Thoracic aorta (tissue), 2 donors: ENCODE measurements around the gene C10orf67. TPM values are rescaled to one million over a fixed set of nuclear protein-coding genes. Genes with fewer than 3 reads are reported as not detected.

Experiments
- ATAC-seq: fragments of 150-250 bp; one replicate; pipeline ENCODE4 v1.8.0; 2017; ENCODE audit warnings: low read depth; ENCODE audit not compliant: insufficient number of reproducible peaks, low FRiP score
- DNase-seq: peaks from one replicate; pipeline ENCODE4 v3.0.0-alpha.2; 2020; ENCODE audit warnings: low spot score
- H3K27ac ChIP-seq, 2 donors: fragments of 200-600 bp; sonication (generic); 1 replicate in 1 of 2; 2 replicates in 1 of 2; pipeline ENCODE4 v1.5.1; 2016; ENCODE audit warnings: mild to moderate bottlenecking in 2 of 2, moderate library complexity in 2 of 2
- H3K27me3 ChIP-seq: fragments of 200-600 bp; sonication (generic); replicated peaks from 2 replicates; pipeline ENCODE4 v1.6.0; 2016; ENCODE audit warnings: mild to moderate bottlenecking; ENCODE audit not compliant: insufficient read depth
- H3K36me3 ChIP-seq: fragments of 200-600 bp; sonication (generic); one replicate; pipeline ENCODE4 v1.5.1; 2016
- H3K4me1 ChIP-seq, 2 donors: fragments of 200-600 bp; sonication (generic); 1 replicate in 1 of 2; 2 replicates in 1 of 2; pipeline versions ENCODE4 v1.5.1 to v1.6.0; 2016; ENCODE audit warnings: low read depth in 2 of 2, mild to moderate bottlenecking in 1 of 2; ENCODE audit not compliant: control insufficient read depth in 1 of 2
- H3K4me3 ChIP-seq: fragments of 200-600 bp; sonication (generic); 2 replicates; pipeline ENCODE4 v1.5.1; 2016; ENCODE audit warnings: mild to moderate bottlenecking
- H3K9me3 ChIP-seq: fragments of 200-600 bp; sonication (generic); 2 replicates; pipeline ENCODE4 v1.5.1; 2016
- CTCF ChIP-seq: fragments of 200-600 bp; sonication (generic); IDR thresholded peaks from one replicate; pipeline ENCODE4 v1.5.1; 2019; ENCODE audit warnings: antibody characterized with exemption
- total RNA-seq, 2 donors: library from RNA; depleted of rRNA; stranded (reverse); fragments of >200 nt; gene quantifications; one replicate each; pipeline versions ENCODE4 v1.1.0 to v1.2.3, GENCODE V29; 2016

C10orf67 gene
- total RNA-seq, 2 donors from 2014 or later = not detected

GRCh38 chr10:23331567-23332301 lies 12.9 kb downstream of the C10orf67 start:
- Histone ChIP-seq H3K4me3 (no peak overlapping the region), H3K9me3 (no peaks in the 10 kb centered on the region), H3K27me3 (no peaks in the 10 kb centered on the region), H3K27ac (no peak overlapping the region), H3K4me1 (no peaks in the 10 kb centered on the region), H3K36me3 (no peaks in the 10 kb centered on the region)
- no peak for TF ChIP-seq CTCF
- DNase-seq (no peak), ATAC-seq (no peak)

DNA sequence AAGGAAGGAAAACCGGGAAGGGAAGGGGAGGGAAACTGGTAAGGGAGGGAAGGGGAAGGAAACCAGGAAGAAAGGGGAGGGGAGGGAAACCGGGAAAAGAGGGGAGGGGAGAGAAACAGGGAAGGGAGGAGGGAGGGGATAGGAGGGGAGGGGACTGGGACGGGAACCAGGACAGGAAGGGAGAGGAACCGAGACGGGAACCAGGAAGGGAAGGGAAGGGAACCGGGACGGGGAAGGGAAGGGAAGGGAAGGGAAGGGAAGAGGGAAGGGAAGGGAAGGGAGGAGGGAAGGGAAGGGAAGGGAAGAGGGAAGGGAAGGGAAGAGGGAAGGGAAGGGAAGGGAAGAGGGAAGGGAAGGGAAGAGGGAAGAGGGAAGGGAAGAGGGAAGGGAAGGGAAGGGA lies 13.6 kb downstream of the C10orf67 start:
- Histone ChIP-seq H3K27me3 (no peaks in the 10 kb centered on the region), H3K4me1 (no peaks in the 10 kb centered on the region), H3K27ac (no peak overlapping the region), H3K9me3 (no peaks in the 10 kb centered on the region), H3K4me3 (no peak overlapping the region), H3K36me3 (no peaks in the 10 kb centered on the region)
- no peak for TF ChIP-seq CTCF
- DNase-seq = no peak
- ATAC-seq = no peak

DNA sequence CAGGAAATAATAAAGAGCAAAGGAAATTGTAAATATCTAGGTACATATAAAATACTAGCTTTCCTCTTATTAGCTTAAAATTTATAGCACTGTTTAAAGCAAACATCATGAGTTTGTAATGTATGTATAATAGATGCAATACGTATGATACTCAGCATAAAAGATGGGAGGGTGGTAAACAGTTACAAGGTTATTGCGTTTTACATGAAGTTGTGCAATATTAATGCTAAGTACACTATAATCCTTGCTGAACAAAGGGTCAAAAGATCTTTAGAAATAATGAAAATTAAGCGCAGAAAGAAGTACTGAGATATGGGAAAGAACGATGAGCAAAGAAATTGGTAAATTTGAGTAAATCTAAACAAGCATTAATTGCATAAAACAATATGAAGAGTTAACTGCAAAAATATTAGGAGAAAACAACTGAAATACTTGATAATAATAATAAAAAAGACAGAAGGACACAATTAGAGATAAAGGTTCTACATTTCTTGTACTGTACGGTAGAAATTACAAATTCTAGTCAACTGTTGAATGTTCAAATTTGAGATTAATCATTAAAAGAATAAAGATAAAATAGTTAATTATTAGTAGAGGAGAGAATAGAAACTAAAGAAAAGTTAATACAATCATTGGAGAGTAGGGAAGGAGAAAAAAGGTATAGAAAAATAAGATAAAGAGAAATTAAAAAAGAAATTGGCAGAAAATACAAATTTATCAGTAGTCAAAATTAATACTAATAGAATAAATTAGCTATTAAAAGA lies 17.9 kb downstream of the C10orf67 start:
- H3K4me1 ChIP-seq = no peaks in the 10 kb centered on the region
- no peak overlapping the region for H3K4me3 ChIP-seq
- H3K36me3 ChIP-seq = no peaks in the 10 kb centered on the region
- no peak for TF ChIP-seq CTCF
- no peaks in the 10 kb centered on the region for H3K27me3 ChIP-seq
- H3K9me3 ChIP-seq = no peaks in the 10 kb centered on the region
- no peak for ATAC-seq
- no peak overlapping the region for H3K27ac ChIP-seq
- DNase-seq = no peak

GRCh38 chr10:23325132-23325531 lies 19.5 kb downstream of the C10orf67 start:
- no peaks in the 10 kb centered on the region for H3K36me3 ChIP-seq
- no peak for ATAC-seq

More at GRCh38 chr10:23325132-23325531, 19.5 kb downstream of the C10orf67 start:
- Histone ChIP-seq H3K27me3 (no peaks in the 10 kb centered on the region), H3K9me3 (no peaks in the 10 kb centered on the region), H3K27ac (no peak overlapping the region), H3K4me1 (no peaks in the 10 kb centered on the region), H3K4me3 (no peak overlapping the region)
- no peak for TF ChIP-seq CTCF
- DNase-seq = no peak
